ENCODE data around the gene SLC35G6.
"Not testable (repeated sequence)": the region's sequence is repeated elsewhere in the genome, so short reads cannot be mapped to it uniquely, and the experiment has no call there.

Gene SLC35G6

DNA sequence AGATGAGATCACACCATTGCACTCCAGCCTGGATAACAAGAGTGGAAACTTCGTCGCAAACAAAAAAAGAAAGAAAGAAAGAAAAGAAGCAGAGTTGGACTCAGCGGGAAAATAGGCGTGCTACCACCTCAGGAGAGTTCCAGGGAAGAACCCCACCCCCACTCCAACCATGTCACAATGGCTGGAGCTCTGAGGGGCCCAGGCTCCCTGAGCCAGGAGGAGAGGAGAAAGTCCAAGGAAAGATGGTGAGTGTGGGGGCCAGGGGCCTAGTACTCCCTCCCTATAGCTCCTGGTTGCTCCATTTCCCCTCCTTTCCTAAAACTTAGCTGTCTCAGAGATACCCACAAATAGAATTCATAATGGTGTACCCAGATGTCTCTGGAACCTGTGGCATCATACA, at the start of gene SLC35G6:
Gene SLC35G6, plus strand, starts transcription at position 172 of the 400 bp plus-strand sequence. Its CDS starts 71 bp downstream, at position 243.
- in situ Hi-C loops (cut with MboI; ENCODE audit: low sequenced_read_pairs) = not testable (repeated sequence)

DNA sequence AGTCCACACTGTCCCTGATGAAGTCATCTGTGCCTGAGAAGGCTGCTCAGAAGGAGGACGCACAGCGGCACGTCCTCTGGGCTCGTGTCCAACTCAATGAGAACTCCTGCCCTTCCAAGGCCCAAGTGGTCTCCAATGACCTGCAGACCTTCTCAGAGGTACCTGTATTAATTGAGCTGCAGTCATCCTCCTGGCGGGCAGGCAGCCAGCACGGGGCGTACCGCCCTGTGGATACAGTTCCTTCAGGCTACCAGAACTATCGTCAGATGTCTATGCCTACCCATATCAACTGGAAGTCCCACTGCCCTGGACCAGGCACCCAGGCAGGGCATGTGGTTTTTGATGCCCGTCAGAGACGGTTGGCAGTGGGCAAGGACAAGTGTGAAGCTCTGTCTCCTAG, 49.0 kb upstream of the SLC35G6 start:
- in situ Hi-C loops (cut with MboI; ENCODE audit: low sequenced_read_pairs) = no loop called here

GRCh38 chr17:7435676-7436555, 45.3 kb upstream of the SLC35G6 start:
- in situ Hi-C loops (cut with MboI; ENCODE audit: low sequenced_read_pairs) = no loop called here

DNA sequence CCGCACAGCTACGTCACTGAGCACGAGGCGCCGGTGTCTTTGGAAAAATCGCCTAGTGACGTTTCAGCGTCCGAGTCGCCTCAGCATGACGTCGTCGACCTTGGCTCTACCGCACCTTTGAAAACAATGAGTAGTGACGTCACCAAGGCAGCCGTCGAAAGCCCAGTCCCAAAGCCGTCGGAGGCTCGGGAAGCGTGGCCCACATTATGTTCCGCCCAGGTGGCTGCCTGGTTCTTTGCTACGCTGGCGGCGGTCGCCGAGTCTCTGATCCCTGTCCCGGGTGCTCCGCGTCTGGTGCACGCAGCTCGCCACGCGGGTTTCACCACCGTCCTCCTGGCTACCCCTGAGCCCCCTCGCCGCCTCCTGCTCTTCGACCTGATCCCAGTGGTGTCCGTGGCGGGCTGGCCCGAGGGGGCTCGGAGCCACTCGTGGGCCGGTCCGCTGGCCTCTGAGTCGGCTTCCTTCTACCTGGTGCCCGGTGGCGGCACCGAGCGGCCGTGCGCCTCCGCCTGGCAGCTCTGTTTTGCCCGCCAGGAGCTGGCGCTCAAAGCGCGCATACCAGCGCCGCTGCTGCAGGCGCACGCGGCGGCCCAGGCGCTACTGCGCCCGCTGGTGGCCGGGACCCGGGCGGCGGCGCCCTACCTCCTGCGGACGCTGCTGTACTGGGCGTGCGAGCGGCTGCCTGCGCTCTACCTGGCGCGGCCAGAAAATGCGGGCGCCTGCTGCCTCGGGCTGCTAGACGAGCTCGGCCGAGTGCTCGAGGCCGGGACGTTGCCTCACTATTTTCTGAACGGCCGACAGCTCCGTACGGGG, 44.5 kb upstream of the SLC35G6 start:
- in situ Hi-C loops (cut with MboI; ENCODE audit: low sequenced_read_pairs) = no loop called here

DNA sequence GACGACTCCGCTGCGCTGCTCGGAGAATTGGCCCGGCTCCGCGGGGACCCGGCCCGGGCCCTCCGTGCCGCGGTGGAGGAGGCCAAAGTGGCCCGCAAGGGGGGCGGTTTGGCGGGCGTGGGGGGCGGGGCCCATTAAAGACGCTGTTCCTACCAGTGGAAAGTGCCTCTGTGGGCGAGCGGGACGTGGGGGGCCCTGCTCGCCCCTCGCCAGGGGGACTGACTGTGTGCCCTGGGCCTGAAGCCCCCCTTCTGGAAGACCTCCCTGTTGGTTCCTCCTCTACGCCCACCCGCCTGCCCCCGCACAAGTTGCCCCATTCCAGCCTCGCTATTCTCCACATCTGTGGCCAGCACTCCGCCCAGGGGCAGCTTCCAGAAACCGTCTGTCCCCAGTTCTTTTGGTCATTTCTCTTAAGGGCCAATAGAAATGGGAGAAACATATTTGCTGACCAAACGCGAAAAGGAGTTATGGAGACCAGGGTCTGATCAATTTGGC, 43.8 kb upstream of the SLC35G6 start:
- in situ Hi-C loops (cut with MboI; ENCODE audit: low sequenced_read_pairs) = no loop called here

GRCh38 chr17:7437950-7438614, 43.2 kb upstream of the SLC35G6 start:
- in situ Hi-C loops (cut with MboI; ENCODE audit: low sequenced_read_pairs) = no loop called here

GRCh38 chr17:7438656-7439460, 42.4 kb upstream of the SLC35G6 start:
- in situ Hi-C loops (cut with MboI; ENCODE audit: low sequenced_read_pairs) = no loop called here

DNA sequence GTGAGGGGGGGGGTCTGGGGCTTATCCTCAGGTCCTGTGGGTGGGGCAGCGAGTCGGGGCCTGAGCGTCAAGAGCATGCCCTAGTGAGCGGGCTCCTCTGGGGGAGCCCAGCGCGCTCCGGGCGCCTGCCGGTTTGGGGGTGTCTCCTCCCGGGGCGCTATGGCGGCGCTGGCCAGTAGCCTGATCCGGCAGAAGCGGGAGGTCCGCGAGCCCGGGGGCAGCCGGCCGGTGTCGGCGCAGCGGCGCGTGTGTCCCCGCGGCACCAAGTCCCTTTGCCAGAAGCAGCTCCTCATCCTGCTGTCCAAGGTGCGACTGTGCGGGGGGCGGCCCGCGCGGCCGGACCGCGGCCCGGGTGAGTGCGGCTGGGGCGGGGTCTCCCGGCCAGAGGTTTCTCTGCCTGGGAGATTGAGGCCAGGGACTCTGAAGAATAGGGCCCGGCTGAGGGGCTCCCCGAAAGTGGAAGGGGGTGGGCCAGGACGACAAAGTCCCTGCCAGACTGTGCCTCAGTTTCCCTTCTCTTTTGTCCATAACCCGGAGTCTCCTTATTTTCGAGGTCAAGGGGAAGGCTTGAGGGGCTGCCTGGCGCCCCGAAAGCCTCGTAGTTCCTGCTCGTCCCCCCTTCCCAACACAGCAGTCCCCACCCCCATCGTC, 41.7 kb upstream of the SLC35G6 start, which contains the start of gene FGF11:
Gene FGF11, plus strand, starts transcription at position 51 of the 651 bp plus-strand sequence. Its CDS starts 109 bp downstream, at position 160.
- in situ Hi-C loops (cut with MboI; ENCODE audit: low sequenced_read_pairs) = no loop called here

- in situ Hi-C loops (cut with MboI; ENCODE audit: low sequenced_read_pairs) = no loop called here
Measured at GRCh38 chr17:7440113-7440833, 41.0 kb upstream of the SLC35G6 start.

GRCh38 chr17:7440834-7441195, 40.4 kb upstream of the SLC35G6 start:
- in situ Hi-C loops (cut with MboI; ENCODE audit: low sequenced_read_pairs) = no loop called here

DNA sequence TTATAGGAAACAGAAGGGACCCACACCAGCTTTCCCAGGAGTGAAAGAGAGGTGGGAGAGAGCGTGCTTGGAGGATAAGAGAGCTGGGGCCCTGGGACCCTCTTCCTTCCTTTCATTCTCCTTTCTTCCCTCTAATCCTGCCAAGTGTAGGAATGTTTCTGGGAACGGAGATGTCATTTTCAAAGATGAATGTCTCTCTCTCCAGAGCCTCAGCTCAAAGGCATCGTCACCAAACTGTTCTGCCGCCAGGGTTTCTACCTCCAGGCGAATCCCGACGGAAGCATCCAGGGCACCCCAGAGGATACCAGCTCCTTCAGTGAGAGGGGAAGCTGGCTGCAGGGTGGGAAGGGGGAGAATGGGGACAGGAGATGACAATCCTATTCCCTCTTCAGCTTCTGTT, 40.0 kb upstream of the SLC35G6 start:
- in situ Hi-C loops (cut with MboI; ENCODE audit: low sequenced_read_pairs) = no loop called here

DNA sequence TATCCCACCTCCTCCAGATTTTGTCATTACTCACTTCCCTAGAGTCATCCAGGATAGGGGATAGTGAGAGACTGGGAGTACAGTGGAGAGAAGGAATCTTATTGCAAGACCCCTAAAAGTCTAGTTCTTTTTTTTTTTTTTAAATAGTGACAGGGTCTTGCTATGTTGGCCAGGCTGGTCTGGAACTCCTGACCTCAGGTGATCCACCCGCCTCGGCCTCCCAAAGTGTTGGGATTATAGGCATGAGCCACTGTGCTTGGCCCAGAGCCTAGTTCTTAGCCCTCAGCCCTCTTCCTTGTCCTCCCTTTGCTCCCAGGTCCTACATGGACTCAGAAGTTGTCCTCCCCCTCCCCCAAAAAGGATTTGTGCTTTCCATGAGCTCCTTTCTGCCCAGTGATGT, 39.1 kb upstream of the SLC35G6 start:
- in situ Hi-C loops (cut with MboI; ENCODE audit: low sequenced_read_pairs) = no loop called here

GRCh38 chr17:7443499-7444485, 37.5 kb upstream of the SLC35G6 start:
- in situ Hi-C loops (cut with MboI; ENCODE audit: low sequenced_read_pairs) = no loop called here

DNA sequence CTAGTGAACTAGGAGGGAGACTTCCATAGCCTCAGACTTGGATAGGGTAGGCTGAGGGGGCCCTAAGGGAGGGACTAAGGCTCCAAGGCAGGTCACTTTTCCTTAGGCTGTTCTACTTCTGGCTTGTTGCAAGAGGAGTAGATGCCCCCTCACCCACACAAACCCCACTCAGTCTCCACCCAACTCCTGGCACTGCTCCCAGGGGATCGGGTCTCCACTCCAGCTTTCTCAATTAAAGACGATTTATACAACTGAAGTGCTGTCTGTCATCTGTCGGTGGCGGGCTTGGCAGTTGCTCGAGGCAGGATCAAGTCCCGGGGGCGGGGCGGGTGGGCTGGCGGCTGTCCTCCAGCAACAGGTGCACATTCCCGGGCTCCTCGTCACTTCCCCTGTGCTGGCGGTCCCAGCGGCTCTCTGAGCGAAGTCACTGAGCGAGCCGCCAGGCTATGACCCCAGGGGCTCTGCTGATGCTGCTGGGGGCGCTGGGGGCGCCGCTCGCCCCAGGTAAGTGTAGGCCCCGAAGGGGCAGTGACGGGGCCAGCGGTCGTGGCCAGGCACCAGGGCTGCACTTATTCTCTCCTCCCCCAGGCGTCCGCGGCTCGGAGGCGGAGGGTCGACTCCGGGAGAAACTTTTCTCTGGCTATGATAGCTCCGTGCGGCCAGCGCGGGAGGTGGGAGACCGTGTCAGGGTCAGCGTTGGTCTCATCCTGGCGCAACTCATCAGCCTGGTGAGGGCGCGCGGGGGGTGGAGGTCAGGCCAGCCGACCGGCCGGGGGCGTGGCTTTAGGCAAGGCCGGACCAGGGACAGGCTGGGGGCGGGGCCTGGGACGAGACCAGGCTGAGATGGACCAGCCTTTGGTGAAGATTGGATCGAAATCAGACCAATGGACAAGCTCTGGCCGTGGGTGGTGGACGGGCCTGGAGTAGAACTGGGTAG, 36.3 kb upstream of the SLC35G6 start, which contains the start of gene CHRNB1:
Gene CHRNB1, plus strand, starts transcription at position 380 of the 937 bp plus-strand sequence. Its CDS starts 67 bp downstream, at position 447.
- in situ Hi-C loops (cut with MboI; ENCODE audit: low sequenced_read_pairs) = no loop called here

DNA sequence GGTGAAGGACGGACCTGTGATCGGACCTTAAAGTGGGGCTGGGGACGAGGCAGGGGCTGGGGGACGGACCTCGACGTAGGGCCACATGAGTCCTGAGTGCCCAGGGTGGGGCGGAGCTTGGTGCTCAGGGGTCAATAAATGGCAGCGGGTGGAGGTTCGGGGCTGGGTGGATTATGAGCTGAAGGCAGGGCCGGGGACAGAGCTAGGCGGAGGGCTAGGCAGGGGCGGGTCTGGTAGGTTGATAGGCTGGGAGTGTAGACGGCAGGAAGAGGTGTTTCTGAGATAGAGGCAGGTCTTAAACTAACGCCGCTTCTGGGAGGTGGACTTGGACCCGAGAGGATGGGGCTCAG, 35.7 kb upstream of the SLC35G6 start:
- in situ Hi-C loops (cut with MboI; ENCODE audit: low sequenced_read_pairs) = no loop called here

- in situ Hi-C loops (cut with MboI; ENCODE audit: low sequenced_read_pairs) = no loop called here
Measured at GRCh38 chr17:7448461-7448860, 32.8 kb upstream of the SLC35G6 start.

All from HL-60/S4 treated with retinoic acid at 250 ng/mL for 4 days and 3 days (cell line).